ENCODE data around the gene EIF2D.
"Not testable (repeated sequence)": the region's sequence is repeated elsewhere in the genome, so short reads cannot be mapped to it uniquely, and the experiment has no call there.

EIF2D gene

DNA sequence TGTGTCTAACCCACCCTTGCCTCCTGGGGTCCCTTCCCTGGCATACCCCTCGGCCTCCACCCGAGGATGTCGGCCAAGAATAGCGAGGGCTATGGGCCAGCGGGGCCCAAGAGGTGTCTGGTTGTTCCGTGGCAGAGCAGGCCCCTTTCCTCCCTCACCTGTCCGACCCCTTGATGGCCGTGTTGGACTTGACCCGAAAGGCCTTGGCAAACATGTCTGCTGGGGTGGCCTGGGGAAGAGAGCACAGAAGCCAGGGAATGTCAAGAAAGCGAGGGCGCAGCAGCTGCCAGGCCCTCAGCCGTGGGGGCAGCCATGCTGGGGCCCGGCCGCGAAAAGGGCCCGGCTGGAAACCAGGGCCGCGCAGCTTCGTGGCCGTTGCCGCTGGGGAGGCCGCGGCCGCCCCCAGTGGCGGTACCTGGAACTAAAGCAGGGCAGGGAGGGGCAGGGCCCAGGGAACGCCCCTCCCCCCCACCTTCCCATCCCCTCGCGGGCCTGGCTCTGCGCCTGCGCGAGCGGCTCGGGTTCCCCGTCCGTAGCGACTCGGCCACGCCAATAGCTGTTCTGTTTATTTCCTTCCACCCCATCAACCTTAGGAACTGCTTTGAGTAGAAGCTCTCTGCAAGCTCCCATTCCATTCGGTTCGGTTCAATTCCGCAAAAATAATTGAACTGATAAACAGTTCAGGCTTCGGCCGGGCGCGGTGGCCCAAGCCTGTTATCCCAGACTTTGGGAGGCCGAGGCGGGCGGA is at the start of gene EIF2D:
EIF2D (minus strand) TSS at position 337 of the 748 bp plus-strand sequence; CDS start at position 214, 123 bp downstream.
- DNase-seq: peak; percentile 52 to 88

GRCh38 chr1:206661161-206661820 is 49.0 kb upstream of the EIF2D start:
- DNase-seq: no peak

DNA sequence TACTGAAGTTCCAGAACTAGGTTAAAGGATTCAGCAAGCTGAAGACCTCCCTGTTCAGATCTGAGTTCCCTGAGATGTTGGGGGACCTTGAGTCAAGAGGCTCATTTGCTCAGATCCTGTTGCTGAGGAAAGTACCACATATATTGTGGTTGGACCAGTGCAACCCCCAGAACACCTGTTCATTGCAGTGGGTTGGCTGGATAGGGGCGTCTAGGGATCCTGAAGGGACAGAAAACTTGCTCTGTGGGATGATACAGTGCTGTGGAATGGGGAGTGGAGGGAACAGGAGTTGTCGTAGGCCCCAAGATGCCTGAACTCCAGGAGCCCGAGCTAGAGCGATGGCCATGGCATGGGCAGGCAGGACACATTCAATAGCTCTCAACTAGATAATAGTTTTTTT is 47.9 kb upstream of the EIF2D start:
- no peak for DNase-seq

GRCh38 chr1:206658981-206659273 is 46.7 kb upstream of the EIF2D start:
- DNase-seq: no peak

GRCh38 chr1:206658264-206658980 is 46.2 kb upstream of the EIF2D start:
- DNase-seq: no peak

DNA sequence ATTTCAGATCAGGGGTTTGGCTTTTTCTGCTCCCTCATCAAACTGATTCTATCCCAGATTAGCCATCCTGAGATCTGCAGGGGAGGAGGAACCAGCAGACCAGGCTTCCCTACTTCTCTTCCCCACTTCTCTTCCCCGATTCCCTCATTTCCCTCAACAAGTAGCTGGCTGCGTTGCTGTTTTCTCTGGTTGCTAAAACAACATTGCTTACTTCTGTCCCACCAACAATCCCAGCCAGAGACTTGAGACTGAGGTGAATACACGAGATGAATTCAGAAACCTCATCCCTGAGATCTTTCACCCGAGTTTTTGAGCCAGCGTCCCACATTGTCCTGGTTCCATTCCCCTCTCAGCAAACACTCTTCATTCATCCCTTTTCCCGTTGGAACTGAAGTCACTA is 45.5 kb upstream of the EIF2D start:
- DNase-seq: no peak

DNA sequence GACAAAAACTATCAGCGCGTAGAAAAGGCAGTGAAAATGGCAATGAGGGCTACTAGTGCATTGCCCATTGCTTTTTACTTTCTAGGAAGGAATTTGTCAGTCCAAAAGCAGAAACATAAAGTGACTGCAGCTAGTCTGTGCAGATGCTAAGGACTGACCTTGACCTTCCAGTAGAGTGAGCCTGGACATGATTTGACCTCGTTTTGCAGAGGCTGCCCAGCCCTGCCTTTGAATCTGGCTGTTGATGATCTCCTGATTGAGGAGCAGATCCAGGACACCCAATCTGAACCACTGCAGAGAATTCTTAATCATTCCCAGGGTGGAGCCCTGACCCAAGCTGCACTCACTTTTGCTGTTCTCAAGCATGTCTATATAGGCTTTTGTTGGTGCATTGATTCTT is 44.7 kb upstream of the EIF2D start:
- no peak for DNase-seq

DNA sequence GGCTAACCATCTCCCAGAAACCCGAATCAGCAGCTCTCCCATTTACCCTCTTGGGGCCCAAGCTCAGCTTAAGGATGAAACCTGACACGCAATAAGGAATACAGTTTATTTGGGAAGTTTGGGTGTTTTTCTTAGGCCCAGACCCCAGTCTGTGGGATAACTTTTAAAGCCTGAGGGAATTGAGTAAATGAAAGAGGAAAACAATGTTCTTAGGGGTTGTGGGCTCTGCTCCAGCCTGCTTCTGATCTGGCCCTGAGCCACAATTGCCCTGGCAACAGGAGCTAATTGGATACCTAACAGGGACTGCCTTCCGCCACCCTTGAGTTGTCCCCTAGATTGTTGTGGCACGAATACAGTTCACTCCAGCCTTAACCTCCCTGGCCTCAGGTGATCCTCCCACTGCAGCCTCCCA is 43.2 kb upstream of the EIF2D start:
- DNase-seq: no peak

- DNase-seq: no peak
Measured at GRCh38 chr1:206654828-206655227, 42.6 kb upstream of the EIF2D start.

- DNase-seq: no peak
Measured at GRCh38 chr1:206653715-206654459, 41.6 kb upstream of the EIF2D start.

GRCh38 chr1:206651958-206652890 is 40.0 kb upstream of the EIF2D start:
- DNase-seq: no peak

DNA sequence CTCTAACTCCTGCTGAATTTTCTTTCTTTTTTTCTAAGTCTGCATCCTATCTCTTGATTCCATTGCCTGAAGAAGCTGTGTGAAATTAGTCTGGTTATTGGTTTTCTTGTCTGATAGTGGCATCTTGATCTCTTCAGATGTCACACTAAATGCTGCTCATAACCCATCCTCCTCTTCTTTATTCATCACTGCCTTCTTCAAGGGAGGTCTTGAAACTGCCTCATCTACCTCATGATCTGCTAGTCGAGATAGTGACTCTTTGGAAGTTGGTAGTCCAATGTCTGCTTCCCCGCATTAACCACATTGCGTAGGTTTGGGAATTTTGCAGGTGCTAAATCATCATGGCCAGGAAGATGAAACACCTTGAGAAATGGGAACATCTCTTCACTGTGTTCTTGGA is 38.7 kb upstream of the EIF2D start:
- no peak for DNase-seq

DNA sequence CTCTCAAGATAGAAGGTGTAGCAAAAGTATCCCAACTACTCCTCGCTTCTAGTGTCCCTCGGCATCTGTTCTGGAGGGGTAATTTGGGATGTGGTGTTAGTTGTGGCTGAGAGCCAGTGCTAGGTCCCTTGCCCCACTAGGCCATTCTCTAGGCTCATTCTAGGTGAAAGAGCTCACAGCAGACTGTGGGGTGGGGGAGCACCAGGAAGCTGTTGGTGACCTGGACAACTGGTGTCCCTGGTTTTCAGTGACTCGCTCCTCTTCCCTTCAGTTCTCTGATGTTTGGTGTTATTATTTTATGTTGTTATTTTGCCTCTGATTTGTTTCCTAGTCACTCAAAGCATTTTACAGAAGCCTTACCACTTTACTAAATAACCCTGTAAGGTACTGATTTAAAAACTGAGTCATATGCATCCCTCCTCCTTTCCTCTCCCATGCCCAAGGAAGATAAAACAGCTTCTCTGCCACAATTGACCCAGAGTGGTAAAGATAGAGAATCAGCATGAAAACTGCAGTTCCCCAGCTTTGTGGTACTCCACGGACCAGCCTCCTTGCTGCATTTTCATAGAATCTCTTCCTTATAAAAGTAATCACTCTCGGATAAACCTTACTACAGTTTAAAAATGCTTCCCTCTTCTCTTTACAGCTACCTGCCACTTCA is 37.1 kb upstream of the EIF2D start:
- DNase-seq: no peak

GRCh38 chr1:206647224-206647623 is 35.0 kb upstream of the EIF2D start:
- DNase-seq: no peak

DNA sequence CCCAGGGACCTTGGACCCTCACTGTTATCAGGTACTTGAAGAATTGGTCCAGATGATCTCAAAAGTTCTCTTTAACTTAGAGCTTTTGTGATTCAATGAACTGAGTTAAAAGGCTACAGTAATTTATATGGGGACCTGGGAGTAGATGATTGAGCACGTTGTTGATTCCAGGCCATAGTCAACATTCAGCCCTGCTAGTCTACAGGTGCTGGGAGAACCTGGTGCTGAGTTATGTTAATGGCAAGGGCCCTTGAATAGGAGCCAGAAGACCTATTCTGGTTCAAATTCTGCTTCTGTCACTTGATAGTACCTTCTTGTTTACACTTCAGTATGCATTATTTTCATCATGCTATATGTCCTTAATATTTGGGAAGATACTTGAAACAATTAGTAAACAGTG is 34.2 kb upstream of the EIF2D start:
- no peak for DNase-seq

GRCh38 chr1:206643118-206643698 is 30.9 kb upstream of the EIF2D start:
- no peak for DNase-seq

GRCh38 chr1:206642074-206642473 is 29.8 kb upstream of the EIF2D start:
- not testable (repeated sequence) for DNase-seq

DNA sequence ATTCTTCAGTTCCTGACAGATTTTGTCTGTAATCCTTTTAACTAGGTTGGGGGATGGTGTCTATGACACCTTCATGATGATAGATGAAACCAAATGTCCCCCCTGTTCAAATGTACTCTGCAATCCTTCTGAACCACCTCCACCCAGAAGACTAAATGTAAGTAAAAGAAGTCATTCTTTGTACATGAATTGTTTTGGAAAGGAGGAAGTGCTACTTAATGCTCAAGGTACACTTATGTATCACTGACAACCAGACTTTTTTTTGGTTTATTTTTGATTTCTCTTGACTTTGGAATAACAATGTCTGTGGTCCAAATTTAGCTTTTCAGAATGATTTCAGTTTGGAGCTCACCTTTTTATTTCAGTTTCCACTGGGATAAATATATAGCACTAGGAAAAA is 25.3 kb upstream of the EIF2D start:
- DNase-seq: no peak

GRCh38 chr1:206636671-206637070 is 24.4 kb upstream of the EIF2D start:
- no peak for DNase-seq

- DNase-seq: no peak
Measured at GRCh38 chr1:206635978-206636345, 23.7 kb upstream of the EIF2D start.
